GM12801 (cell line): ENCODE results near the gene CCDC171.

Experiments used
- TF ChIP-seq, protein P1 (sequence below): IDR thresholded peaks from one replicate; pipeline ENCODE4 v1.5.1; 2011; ENCODE audit warnings: control low read depth; ENCODE audit not compliant: insufficient read length; ENCODE audit errors: extremely low read depth

Gene CCDC171

DNA sequence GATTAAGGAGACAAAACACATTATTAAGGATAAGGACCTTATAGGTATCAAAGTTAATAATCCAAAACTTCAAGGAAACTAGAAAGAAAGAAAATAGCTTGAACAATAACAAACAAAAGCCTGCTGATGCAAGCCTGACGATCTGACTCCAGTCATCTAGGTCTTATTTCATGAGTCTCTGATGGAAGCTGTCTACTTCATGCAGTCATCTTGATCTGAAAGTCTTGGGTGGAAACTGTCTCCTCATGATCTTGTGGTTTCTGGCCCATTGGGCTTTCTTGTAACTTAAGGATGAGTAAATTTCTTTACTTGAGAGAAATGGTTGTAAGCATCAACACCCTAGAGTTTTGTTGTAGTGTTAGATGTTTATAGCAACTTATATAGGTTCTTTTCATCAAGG, 21.5 kb upstream of the CCDC171 start:
- TF ChIP-seq, protein P1, sequence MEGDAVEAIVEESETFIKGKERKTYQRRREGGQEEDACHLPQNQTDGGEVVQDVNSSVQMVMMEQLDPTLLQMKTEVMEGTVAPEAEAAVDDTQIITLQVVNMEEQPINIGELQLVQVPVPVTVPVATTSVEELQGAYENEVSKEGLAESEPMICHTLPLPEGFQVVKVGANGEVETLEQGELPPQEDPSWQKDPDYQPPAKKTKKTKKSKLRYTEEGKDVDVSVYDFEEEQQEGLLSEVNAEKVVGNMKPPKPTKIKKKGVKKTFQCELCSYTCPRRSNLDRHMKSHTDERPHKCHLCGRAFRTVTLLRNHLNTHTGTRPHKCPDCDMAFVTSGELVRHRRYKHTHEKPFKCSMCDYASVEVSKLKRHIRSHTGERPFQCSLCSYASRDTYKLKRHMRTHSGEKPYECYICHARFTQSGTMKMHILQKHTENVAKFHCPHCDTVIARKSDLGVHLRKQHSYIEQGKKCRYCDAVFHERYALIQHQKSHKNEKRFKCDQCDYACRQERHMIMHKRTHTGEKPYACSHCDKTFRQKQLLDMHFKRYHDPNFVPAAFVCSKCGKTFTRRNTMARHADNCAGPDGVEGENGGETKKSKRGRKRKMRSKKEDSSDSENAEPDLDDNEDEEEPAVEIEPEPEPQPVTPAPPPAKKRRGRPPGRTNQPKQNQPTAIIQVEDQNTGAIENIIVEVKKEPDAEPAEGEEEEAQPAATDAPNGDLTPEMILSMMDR = no peak

DNA sequence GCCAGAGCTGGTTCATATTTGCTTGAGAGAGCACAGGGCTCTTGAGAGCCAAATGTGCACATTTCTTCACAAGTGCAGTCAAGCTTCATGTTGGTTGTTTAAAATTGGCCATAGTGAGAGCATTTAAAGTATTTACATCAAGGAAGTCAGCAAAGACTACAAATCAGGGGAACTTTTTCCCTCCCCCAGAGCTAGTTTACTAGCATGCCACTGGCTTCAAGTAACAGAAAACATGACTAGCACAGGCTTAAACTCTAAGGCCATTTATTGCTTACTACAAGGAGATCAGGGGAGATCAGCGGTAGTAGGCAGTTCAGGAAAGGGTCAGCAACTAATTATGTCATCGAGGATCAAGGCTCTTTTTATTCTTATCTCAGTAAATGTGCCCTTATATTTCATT, 11.0 kb upstream of the CCDC171 start:
- TF ChIP-seq, protein P1 = no peak

DNA sequence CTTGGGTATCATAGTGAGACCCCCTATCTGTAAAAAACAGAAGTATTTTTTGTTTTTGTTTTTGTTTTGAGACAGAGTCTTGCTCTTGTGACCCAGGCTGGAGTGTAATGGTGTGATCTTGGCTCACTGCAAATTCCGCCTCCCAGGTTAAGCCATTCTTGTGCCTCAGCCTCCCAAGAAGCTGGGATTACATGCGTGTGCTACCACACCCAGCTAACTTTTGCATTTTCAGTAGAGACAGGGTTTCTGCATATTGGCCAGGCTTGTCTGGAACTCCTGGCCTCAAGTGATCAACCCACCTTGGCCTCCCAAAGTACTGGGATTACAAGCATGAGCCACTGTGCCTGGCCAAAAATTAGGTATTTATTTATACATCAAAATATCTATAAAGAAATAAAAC, 10.2 kb upstream of the CCDC171 start:
- TF ChIP-seq, protein P1 = no peak

DNA sequence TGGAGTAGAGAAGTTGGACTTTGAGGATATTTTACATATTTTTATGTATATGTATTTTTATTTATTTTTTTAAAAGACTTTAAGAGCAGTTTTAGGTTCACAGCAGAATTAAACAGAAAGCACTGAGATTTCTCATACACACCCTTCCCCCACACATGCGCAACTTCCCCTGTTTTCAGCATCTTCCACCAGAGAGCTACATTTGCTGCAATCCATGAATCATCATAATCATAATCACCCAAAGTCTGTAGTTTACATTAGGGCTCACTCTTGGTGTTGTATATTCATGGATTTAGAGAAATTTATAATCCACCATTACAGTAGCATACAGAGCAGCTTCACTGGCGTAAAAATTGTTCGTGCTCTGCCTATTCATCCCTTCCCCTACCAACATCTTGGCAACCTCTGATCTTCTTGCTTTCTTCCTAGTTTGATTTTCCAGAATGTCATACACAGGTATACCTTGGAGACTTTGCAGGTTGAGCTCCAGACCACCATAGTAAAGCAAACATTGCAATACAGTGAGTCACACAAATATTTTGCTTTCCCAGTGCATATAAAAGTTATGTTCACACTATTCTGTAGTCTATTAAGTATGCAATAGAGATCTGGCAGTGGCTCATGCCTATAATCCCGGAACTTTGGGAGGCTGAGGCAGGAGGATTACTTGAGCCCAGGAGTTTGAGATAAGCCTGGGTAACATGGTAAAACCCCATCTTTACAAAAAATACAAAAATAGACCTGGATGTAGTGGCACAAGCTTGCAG, 9.6 kb upstream of the CCDC171 start:
- TF ChIP-seq, protein P1 = no peak

DNA sequence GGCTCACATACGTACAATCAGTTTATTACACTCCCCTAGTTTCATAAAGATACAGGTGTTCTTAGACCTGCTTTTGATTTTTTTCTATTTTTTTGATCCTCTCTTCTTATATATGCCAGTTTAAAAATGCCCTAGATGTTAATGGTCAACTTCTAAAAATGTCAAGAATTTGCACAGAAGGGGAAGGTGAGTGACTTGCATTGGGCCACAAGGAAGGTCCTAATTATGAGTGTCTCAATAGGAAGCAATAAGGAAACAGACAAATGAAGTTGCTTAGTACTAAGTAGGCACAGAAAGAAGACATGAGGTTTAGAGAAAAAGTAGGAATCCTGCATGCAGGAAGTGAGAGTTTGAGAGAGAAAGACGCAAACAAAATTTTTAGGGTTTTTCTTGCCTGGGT, 3.2 kb upstream of the CCDC171 start:
- TF ChIP-seq, protein P1 = no peak

DNA sequence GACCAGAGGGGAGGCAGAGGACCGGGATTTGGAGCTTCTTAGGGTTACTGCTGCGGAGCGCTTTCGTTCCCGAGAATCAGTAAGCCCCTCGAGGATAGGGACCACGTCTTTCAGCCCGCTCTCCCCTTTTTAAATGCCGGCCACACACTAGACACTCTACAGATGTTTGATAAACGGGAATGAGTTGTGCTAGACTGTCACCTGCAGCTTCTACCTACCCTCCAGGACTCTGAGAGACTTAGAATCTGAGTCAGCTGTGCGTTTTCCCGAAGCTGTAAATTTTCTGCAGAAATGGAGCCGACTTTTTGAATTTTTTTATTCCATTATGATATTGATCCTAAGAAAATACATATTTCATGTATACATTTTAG, 670 bp downstream of the CCDC171 start:
- TF ChIP-seq, protein P1 = no peak

DNA sequence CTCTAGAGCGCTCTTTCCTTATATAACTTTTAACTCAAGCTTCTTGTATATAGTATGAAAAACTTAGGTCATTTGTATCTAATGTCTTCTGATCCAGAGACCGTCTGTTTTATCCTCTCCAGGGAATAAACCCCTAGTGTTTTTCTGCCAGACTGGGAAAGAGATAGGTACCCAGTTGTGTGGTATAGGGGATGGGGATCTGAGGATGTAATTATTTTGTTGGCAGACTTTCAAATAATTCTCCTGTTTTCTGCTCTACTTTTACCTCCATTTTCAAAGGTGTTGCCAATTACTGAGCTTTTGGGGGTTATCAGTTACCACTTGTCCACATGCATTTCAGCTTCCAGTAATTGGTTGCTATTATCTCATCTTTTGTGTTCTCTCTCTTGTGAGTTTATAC, 17.9 kb downstream of the CCDC171 start:
- TF ChIP-seq, protein P1 = no peak
